GM21825 (cell line): ENCODE data around the gene GRB7.
"Not testable (repeated sequence)": the region's sequence is repeated elsewhere in the genome, so short reads cannot be mapped to it uniquely, and the experiment has no call there.

Source experiments
- ATAC-seq: cut with Tn5 transposase; IDR thresholded peaks from one replicate; pipeline ENCODE4 v1.9.1; 2021; ENCODE audit warnings: mild to moderate bottlenecking, moderate library complexity; ENCODE audit not compliant: unreplicated experiment

The GRB7 gene

DNA sequence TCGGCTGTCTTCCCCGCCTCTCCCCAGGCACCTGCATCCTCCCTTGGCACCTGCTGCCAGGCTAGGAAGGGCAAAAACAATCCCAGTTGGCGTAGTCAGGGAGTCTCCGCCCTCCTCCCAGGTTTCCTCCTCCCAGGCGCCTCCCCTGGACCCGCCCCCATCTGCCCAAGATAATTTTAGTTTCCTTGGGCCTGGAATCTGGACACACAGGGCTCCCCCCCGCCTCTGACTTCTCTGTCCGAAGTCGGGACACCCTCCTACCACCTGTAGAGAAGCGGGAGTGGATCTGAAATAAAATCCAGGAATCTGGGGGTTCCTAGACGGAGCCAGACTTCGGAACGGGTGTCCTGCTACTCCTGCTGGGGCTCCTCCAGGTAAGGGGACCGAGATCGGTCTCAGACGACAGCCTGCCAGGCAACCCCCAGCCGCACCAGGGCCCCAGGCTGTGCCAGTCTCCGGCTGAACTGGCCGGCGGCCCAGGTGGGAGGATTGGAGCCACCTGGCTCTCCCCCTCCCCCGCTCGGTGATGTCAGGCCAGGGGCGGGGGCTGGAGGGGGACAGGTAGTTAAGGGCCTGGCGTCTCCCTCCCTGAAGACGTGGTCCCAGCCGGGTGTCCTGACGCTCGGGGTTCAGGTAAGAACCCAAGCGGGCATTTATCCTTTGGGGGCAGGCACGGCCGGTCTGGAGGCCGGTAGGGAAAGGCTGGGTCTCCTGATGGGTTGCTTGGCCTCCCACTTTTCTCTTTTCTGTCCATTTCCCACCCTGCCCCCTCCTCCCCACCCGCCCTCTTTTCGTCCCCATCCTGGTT, at the start of gene GRB7:
Gene GRB7, plus strand, starts transcription at position 179 of the 808 bp plus-strand sequence. CDS start 4,364 bp downstream, outside the sequence.
- ATAC-seq: no peak

DNA sequence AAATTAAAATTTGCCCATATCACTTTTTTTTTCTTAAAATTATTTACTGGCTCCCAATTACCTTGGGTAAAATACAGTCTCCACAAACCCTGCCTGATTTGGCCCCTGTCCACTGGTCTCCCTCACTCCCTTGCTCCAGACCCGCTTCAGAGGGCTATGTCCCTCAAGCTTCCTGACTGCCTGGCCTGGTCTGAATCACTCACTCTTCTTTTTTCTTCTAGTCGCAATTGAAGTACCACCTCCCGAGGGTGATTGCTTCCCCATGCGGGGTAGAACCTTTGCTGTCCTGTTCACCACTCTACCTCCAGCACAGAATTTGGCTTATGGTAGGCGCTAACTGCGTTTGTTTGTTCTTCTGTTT, 49.3 kb upstream of the GRB7 start:
- no peak for ATAC-seq

- no peak for ATAC-seq
Observed at GRCh38 chr17:39688945-39689344, 48.8 kb upstream of the GRB7 start.

GRCh38 chr17:39694593-39694992, 43.1 kb upstream of the GRB7 start:
- no peak for ATAC-seq

DNA sequence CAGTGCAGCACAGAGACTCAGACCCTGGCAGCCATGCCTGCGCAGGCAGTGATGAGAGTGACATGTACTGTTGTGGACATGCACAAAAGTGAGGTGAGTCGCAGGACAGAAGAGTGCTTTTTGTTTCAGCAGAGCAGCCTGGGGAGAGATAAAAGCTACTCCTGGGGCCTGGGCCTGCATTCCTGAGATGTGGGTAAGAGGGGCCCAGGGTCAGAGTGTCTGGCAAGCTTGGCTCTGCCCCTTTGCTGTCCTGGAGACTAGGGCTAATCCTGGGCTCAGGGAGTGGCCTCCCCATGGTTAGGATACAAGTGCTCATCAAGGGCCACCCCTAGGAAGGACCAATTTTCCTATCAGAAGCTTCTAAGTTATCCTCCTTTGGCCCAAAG, 42.7 kb upstream of the GRB7 start:
- ATAC-seq: no peak

- ATAC-seq: no peak
Observed at GRCh38 chr17:39696731-39697130, 41.0 kb upstream of the GRB7 start.

DNA sequence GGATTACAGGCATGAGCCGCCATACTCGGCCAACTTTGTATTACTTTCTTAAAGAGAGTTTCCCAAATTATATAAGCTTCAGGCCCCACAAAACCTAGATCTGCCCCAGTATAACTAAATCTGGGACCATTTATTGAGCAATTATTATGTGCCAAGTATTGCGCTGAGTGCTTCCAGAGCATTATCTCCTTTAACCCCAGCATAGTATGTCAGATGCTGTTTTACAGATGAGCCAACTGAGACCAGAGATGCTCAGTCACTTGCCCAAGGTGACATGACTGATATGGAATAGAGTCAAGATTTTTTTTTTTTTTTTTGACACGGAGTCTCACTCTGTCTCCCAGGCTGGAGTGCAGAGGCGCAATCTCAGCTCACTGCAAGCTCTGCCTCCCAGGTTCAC, 39.8 kb upstream of the GRB7 start:
- no peak for ATAC-seq

DNA sequence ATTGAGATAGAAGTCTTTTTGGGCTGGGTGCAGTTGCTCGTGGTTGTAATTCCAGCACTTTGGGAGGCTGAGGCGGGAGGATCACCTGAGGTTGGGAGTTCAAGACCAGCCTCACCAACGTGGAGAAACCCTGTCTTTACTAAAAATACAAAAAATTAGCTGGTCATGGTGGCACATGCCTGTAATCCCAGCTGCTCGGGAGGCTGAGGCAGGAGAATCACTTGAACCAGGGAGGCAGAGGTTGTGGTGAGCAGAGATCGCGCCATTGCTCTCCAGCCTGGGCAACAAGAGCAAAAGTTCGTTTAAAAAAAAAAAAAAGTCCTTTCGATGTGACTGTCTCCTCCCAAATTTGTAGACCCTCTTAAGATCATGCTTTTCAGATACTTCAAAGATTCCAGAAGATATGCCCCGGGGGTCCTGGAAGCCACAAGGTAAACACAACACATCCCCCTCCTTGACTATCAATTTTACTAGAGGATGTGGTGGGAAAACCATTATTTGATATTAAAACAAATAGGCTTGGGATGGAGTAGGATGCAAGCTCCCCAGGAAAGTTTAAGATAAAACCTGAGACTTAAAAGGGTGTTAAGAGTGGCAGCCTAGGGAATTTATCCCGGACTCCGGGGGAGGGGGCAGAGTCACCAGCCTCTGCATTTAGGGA, 38.5 kb upstream of the GRB7 start:
- not testable (repeated sequence) for ATAC-seq

GRCh38 chr17:39699818-39700147, 38.0 kb upstream of the GRB7 start, which contains the start of gene ERBB2:
Gene ERBB2 (plus strand): TSS chr17:39700064. CDS start chr17:39700239, 175 bp downstream.
- no peak for ATAC-seq

DNA sequence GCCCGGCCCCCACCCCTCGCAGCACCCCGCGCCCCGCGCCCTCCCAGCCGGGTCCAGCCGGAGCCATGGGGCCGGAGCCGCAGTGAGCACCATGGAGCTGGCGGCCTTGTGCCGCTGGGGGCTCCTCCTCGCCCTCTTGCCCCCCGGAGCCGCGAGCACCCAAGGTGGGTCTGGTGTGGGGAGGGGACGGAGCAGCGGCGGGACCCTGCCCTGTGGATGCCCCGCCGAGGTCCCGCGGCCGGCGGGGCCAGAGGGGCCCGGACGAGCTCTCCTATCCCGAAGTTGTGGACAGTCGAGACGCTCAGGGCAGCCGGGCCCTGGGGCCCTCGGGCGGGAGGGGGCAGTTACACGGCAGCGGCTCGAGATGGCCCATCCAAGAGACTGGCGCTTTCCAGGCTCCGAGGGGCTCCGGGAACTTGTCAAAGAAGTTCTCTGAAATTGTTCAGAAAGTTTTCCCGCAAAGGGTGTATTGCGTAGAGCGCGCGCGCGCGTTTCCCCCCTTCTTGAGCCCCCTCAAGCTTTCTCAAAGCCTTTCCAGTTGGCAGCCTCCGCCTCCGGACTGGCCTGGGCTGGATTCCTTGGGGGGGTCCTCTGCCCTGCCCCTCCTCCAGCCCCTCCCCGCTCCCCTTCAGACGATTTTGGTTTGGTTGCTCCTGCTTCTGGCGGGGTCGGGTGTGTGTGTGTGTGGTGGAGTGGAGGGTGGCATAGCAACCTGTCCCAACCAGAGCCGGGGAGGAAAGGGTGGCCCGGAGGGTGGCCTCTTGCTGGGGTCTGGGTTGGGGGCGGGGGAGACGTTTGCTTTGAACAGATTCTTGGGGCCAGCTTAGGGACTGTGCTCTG, 37.4 kb upstream of the GRB7 start:
- ATAC-seq: no peak

DNA sequence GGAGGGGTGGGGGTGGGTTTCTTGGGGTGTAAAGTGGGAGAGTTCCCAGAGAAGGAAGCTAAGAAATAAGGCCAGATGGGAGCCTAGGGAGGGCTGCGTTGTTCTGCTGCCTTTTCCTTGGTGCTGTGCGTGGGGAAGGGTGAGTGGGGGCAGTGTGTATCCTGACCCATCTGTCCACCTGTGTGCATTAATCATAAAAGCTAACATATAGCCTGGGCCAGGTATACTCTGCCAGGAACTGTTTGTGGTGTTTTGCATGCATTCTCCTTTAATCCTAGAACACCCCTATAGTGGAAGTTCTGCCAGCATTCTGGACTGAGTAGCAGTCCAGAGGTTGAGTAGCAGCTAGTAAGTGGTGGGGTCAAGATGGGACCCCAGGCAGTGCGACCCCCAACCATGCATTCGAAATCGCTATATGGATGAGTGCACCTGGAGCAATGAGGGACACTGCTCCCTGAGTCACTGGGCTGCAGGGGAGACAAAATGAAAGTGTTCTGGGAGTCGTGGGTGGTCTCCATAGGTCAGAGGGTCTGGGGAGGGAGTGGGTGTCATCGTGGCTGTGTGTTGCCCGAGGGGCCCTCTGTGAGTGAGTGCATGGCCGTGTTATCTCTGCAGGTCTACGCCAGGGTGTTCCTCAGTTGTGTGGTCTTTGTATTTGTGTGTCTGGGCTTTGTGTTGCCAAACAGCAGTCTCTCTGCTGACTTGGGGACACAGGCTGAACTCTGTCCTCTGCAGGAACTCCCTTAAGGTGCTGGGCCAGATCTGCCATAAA, 36.5 kb upstream of the GRB7 start:
- ATAC-seq: no peak

GRCh38 chr17:39701784-39702422, 35.8 kb upstream of the GRB7 start:
- ATAC-seq: no peak

DNA sequence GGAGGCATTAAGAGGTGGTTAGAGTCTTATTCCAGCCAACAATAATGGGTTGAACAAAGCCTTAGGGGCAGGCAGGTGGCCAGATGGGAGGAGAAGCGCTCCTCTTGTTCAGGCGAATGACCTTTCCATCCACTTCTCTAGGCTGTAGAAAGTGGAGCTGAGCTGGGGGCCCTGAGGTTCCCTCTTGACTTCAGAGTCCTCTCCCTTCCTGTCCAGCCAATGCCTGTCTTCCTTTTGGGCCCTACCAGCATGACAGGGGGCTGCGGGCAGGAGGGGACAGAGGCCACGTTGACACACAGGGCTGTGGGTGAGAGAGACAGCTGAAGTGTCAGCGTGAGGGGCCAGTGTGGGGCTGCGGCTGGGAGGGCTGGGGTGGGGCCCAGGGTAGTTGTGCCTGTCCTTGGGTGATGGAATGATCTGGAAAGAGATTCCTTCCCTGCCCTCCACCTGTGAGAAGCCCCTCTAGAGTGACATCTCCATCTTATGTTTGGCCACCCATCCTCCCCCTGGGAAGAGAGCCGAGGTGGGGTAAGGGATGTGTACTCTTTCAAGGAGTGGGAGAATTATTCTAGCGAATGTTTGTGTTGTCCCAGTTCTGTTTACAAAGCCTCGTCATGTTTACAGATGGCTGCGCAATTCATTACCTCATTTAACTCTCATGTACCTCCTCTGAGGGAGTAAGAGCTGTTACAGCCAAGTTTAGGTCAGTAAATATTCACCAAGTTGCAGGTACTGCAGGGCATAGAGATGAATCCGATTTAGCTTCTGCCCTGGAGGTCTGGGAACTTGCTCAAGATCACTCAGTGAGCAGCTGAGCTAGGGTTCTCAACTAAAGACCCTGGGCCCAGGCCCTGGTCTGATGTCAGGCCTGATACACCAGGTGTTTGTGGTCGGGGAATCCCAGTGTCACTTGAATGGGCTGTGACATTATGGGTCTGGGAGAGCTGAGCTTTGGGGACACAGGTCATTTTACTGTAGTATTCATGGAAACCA, 34.5 kb upstream of the GRB7 start:
- no peak for ATAC-seq

GRCh38 chr17:39703913-39704312, 33.8 kb upstream of the GRB7 start:
- no peak for ATAC-seq

- ATAC-seq: no peak
Observed at GRCh38 chr17:39704821-39705551, 32.8 kb upstream of the GRB7 start.

DNA sequence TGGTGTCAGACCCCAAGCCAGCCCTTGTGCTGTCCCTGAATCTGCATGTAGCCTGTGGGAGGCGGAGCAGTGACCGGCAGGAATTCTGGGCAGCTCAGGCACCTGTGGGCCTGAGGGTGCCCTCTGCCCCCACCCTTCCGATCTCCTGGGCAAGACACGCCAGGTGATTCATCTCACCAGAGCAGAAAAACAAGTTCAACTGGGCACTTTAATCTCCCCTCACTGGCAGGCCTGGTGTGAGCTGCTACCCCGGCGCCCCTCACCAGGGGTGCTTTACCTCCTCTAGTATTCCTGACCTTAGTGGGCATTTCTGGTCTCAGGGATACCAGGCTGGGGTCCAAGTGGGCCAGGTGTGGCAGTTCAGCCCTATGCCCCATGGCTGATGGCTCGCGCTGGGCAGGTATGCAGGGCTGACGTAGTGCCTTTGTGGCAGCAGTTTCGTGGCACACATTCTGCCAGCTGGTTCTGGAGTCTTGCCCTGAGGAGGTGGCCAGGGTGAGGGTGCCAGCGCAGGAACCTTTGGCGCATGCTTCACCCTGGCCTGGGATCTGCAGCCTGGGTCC, 31.9 kb upstream of the GRB7 start:
- ATAC-seq: no peak

- ATAC-seq: no peak
Observed at GRCh38 chr17:39706383-39706782, 31.4 kb upstream of the GRB7 start.

DNA sequence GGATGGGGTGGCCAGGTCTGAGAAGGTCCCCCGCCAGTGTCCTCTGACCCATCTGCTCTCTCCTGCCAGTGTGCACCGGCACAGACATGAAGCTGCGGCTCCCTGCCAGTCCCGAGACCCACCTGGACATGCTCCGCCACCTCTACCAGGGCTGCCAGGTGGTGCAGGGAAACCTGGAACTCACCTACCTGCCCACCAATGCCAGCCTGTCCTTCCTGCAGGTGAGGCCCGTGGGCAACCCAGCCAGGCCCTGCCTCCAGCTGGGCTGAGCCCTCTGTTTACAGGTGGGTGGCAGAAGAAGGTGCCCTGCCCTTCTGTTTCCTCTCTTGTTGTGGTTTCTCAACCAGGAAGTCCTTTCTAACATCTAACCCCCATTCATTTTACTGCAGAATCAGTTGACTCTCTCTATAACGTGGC, 30.8 kb upstream of the GRB7 start:
- no peak for ATAC-seq
